OCI-LY3 (cell line): Measurements from ENCODE around the gene ITGA6.

Experiments used
- EZH2phosphoT487 ChIP-seq: fragments of 200-600 bp; shearing (Covaris generic); IDR thresholded peaks from 2 replicates; pipeline ENCODE4 v1.6.1; 2018; ENCODE audit warnings: antibody characterized with exemption, mixed run types, low read depth
- TF ChIP-seq, protein P1 (sequence below): fragments of 200-600, 300-600 bp; sonication (generic); IDR thresholded peaks from 2 replicates; pipeline ENCODE4 v1.5.1; 2014; ENCODE audit warnings: antibody characterized with exemption, low read length, low read depth

DNA sequence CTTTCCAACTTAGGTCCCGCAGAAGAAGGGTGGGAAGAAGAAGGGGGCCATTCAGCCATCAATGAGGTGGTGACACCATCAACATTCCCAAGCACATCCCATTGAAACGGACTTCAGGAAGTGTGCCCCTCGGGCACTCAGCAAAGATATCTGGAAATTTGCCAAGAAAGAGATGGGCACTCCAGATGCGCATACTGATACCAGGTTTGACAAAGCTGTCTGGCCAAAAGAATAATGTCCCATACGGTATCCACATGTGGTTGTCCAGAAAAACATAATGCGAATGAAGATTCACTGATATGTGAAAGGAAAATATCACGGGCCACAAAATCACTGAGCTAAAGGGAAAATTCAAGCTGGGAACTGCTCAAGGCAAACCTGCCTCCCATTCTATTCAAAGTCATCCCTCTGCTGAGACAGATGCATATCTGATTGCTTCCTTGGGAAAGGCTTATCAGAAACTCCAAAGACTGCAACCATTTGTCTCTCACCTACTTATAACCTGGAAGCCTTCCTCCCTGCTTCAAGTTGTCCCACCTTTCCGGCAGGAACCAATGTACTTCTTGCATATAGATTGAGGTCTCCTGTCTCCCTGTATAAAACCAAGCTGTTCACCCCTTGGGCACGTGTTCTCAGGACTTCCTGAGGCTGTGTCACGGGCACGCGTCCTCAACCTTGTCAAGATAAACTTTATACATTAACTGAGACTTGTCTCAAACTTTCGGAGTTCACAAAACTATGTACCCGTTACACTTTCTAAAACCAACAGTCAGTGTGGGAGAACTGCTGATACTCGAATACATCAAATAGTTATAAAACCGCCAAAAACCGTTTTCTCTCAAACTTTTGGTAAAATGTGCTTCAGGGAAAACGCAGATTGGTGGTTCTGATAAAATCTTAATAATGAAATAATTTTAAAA is 127.2 kb downstream of the ITGA6 start:
- TF ChIP-seq, protein P1, sequence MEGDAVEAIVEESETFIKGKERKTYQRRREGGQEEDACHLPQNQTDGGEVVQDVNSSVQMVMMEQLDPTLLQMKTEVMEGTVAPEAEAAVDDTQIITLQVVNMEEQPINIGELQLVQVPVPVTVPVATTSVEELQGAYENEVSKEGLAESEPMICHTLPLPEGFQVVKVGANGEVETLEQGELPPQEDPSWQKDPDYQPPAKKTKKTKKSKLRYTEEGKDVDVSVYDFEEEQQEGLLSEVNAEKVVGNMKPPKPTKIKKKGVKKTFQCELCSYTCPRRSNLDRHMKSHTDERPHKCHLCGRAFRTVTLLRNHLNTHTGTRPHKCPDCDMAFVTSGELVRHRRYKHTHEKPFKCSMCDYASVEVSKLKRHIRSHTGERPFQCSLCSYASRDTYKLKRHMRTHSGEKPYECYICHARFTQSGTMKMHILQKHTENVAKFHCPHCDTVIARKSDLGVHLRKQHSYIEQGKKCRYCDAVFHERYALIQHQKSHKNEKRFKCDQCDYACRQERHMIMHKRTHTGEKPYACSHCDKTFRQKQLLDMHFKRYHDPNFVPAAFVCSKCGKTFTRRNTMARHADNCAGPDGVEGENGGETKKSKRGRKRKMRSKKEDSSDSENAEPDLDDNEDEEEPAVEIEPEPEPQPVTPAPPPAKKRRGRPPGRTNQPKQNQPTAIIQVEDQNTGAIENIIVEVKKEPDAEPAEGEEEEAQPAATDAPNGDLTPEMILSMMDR = no peak
- no peak for TF ChIP-seq EZH2phosphoT487
